Left lung (tissue), 10 donors: Measurements from ENCODE around the gene PSMF1. TPM values are rescaled to one million over a fixed set of nuclear protein-coding genes. Genes with fewer than 3 reads are reported as not detected.

Experiments
- ATAC-seq: fragments of 200-7000 bp; cut with Tn5 transposase; one replicate; pipeline ENCODE4 v1.9.1; 2020; ENCODE audit warnings: moderate library complexity
- DNase-seq, 4 donors: peaks; one replicate each; pipeline ENCODE4 v3.0.0-alpha.2; 2013 to 2020
- H3K27ac ChIP-seq, 2 donors: fragments of 200-600 bp; sonication (generic) in 1 of 2; one replicate each; pipeline versions ENCODE4 v1.5.0 to v1.8.0; 2020 to 2021
- H3K27me3 ChIP-seq, 2 donors: fragments of 200-600 bp; sonication (generic) in 1 of 2; one replicate each; pipeline versions ENCODE4 v1.5.0 to v1.8.0; 2020 to 2021
- H3K36me3 ChIP-seq, 2 donors: fragments of 200-600 bp; sonication (generic) in 1 of 2; one replicate each; pipeline versions ENCODE4 v1.5.0 to v1.8.0; 2020 to 2021
- H3K4me1 ChIP-seq, 2 donors: fragments of 200-600 bp; one replicate each; pipeline ENCODE4 v1.8.0; 2021
- H3K4me3 ChIP-seq, 2 donors: fragments of 200-600 bp; sonication (generic) in 1 of 2; one replicate each; pipeline versions ENCODE4 v1.5.0 to v1.8.0; 2020 to 2021; ENCODE audit warnings: mild to moderate bottlenecking in 1 of 2
- H3K9me3 ChIP-seq, 2 donors: fragments of 200-600 bp; sonication (generic) in 1 of 2; one replicate each; pipeline versions ENCODE4 v1.5.0 to v1.8.0; 2020 to 2021
- CTCF ChIP-seq, 2 donors: fragments of 200-600 bp; sonication (generic) in 1 of 2; IDR thresholded peaks; one replicate each; pipeline versions ENCODE4 v1.5.0 to v1.8.0; 2021; ENCODE audit warnings: antibody characterized with exemption in 2 of 2
- intact Hi-C, 2 donors: fragments of 100-400 bp; cut with DNase I; formaldehyde crosslinking; loops; one replicate each; pipeline versions ENCODE4 v1.11.2 to v1.14.2; 2022
- polyA plus RNA-seq, 6 donors: library from polyadenylated mRNA; unstranded; fragments of 120-200 nt; gene quantifications; one replicate each; pipeline ENCODE4 v1.2.1, GENCODE V29; 2013; ENCODE audit not compliant: insufficient read length in 6 of 6
- total RNA-seq, 2 donors: library from RNA; stranded (reverse); fragmentation: NEBNext Ultra II Directional; extraction: Animal tissue kit (Norgen Biotek cat#: 25700); gene quantifications; one replicate each; pipeline ENCODE4 v1.2.1, GENCODE V29; 2021
- donor health status: DM: no; HTN: yes; CAD: no.
- donor health status: DM: no; HTN: no; CAD: no.

The PSMF1 gene
- total and polyA plus RNA-seq, 8 donors: 121 to 149 (median 130) TPM

GRCh38 chr20:1124421-1124820, 6.0 kb downstream of the PSMF1 start:
- Histone ChIP-seq H3K27me3 (no peaks in the 10 kb centered on the region), H3K36me3 (peaks cover 4 to 60% of the 10 kb centered on the region in 2 donors), H3K27ac (no peak overlapping the region), H3K4me1 (peaks cover 31 to 49% of the 10 kb centered on the region in 2 donors), H3K9me3 (no peaks in the 10 kb centered on the region), H3K4me3 (no peak overlapping the region)
- intact Hi-C loops: no loop called here
- DNase-seq: no peak
- no peak for ATAC-seq
- no peak for TF ChIP-seq CTCF (IDR thresholded peaks at IDR 0.05)

- H3K27me3 ChIP-seq: no peaks in the 10 kb centered on the region
- peaks cover 4 to 65% of the 10 kb centered on the region in 2 donors for H3K36me3 ChIP-seq
- H3K4me3 ChIP-seq: no peak overlapping the region
- TF ChIP-seq CTCF (IDR thresholded peaks at IDR 0.05): no peak
- no peak for ATAC-seq
- peaks cover 22 to 44% of the 10 kb centered on the region in 2 donors for H3K4me1 ChIP-seq
- no peaks in the 10 kb centered on the region for H3K9me3 ChIP-seq
- intact Hi-C loops: no loop called here
- H3K27ac ChIP-seq: no peak overlapping the region
- no peak for DNase-seq
These were observed 6.9 kb downstream of the PSMF1 start for GRCh38 chr20:1125277-1125676.

- no peak overlapping the region for H3K27ac ChIP-seq
- H3K9me3 ChIP-seq: no peaks in the 10 kb centered on the region
- DNase-seq (no peak), ATAC-seq (no peak)
- H3K4me1 ChIP-seq: peaks cover 8 to 33% of the 10 kb centered on the region in 2 donors
- H3K27me3 ChIP-seq: no peaks in the 10 kb centered on the region
- H3K36me3 ChIP-seq: peaks cover 4 to 80% of the 10 kb centered on the region in 2 donors
- H3K4me3 ChIP-seq: no peak overlapping the region
- intact Hi-C loops: no loop called here
- TF ChIP-seq CTCF (IDR thresholded peaks at IDR 0.05): no peak
These were observed 9.4 kb downstream of the PSMF1 start for GRCh38 chr20:1127840-1128239.

GRCh38 chr20:1130058-1130694, 11.8 kb downstream of the PSMF1 start:
- intact Hi-C loops: no loop called here
- DNase-seq (no peak), ATAC-seq (peak; percentile 81)
- H3K36me3 ChIP-seq: peaks cover 4 to 85% of the 10 kb centered on the region in 2 donors
- no peaks in the 10 kb centered on the region for H3K9me3 ChIP-seq
- no peak for TF ChIP-seq CTCF (IDR thresholded peaks at IDR 0.05)
- no peaks in the 10 kb centered on the region for H3K27me3 ChIP-seq
- peaks cover 8 to 19% of the 10 kb centered on the region in 2 donors for H3K4me1 ChIP-seq
- no peak overlapping the region for H3K4me3 ChIP-seq
- H3K27ac ChIP-seq: peak overlapping the region in 1 of 2 donors; percentile 39

GRCh38 chr20:1130847-1131246, 12.4 kb downstream of the PSMF1 start:
- peaks cover 8 to 19% of the 10 kb centered on the region in 2 donors for H3K4me1 ChIP-seq
- peak overlapping the region in 1 of 2 donors; percentile 39 for H3K27ac ChIP-seq
- intact Hi-C loops: no loop called here
- peak; percentile 82 for ATAC-seq
- no peaks in the 10 kb centered on the region for H3K27me3 ChIP-seq
- peaks cover under 1 to 85% of the 10 kb centered on the region in 2 donors for H3K36me3 ChIP-seq
- H3K4me3 ChIP-seq: no peak overlapping the region
- DNase-seq: peak in 2 of 4 donors; percentile 73 to 93
- H3K9me3 ChIP-seq: no peaks in the 10 kb centered on the region
- no peak for TF ChIP-seq CTCF (IDR thresholded peaks at IDR 0.05)
